GM21526 (cell line): ENCODE measurements around the gene ATOH7.
"Not testable (repeated sequence)": the region's sequence is repeated elsewhere in the genome, so short reads cannot be mapped to it uniquely, and the experiment has no call there.

ENCODE experiments used
- ATAC-seq: cut with Tn5 transposase; IDR thresholded peaks from one replicate; pipeline ENCODE4 v1.9.1; 2021; ENCODE audit warnings: moderate library complexity; ENCODE audit not compliant: unreplicated experiment, low FRiP score

Gene ATOH7

DNA sequence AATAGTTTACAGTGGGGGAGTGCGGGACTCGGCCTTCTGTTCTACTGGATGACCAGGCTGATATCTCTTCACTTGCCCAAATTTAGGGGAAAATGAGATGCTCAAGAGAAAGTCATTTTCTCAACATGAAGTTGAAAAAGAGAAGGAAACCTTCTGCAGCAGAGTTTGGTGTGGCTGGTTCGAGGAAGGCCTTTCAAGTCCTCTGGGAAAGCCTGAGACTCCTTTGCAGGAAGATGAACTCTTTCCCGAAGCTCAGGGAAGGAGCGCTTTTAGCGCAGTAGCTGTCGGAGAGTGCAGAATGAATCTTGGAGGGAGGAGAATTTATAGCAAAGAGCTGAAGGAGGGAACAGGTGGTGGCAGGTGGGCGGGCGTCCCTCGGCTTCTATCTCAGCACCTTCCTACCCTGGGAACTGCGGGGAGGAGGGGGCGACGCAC, at the start of gene ATOH7:
ATOH7 (minus strand) TSS at position 297 of the 435 bp plus-strand sequence. CDS start 436 bp downstream, outside the sequence.
- no peak for ATAC-seq

DNA sequence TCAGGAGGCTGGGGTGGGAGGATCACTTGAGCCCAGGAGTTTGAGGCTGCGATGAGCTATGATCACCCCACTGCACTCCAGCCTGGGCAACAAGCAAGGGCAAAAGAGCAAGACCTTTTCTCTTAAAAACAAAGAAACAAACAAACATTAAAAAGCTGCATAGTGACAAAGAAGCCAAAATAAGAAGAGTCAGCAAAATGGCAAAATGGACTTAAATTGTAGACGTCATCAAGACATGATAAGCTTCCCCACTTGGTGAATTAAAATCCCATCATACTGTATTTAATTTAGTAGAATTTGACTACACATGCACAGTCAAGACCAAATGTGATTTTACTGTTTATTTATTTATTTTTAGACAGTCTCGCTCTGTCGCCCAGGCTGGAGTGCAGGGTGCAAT, 48.8 kb upstream of the ATOH7 start:
- ATAC-seq: no peak

DNA sequence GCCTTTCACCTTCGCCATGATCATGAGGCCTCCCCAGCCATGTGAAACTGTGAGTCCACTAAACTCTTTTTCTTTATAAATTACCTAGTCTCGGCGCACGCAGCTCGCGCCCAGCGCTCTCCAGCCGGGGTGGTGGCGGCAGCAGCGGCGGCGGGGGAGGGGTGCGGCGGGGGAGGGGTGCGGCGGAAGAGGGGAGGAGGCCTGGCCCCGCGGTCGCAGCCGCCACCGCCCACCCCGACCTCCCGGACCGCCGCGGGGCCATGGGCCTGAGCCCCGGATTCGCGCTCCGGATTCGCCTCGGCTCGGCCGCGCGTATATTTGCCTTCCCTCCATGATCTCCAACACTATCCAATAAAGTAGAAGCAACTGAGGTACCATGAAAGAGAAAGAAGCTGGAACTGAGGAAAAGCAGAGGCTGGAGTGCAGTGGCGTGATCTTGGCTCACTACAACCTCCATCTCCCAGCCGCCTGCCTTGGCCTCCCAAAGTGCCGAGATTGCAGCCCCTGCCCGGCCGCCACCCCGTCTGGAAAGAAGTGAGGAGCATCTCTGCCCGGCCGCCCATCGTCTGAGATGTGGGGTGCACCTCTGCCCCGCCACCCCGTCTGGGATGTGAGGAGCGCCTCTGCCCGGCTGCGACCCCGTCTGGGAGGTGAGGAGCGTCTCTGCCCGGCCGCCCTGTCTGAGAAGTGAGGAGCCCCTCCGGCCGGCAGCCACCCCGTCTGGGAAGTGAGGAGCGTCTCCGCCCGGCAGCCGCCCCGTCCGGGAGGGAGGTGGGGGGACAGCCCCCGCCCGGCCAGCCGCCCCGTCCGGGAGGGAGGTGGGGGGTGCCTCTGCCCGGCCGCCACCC, 47.2 kb upstream of the ATOH7 start:
- not testable (repeated sequence) for ATAC-seq

- not testable (repeated sequence) for ATAC-seq
Observed at GRCh38 chr10:68277814-68278213, 45.9 kb upstream of the ATOH7 start.

- ATAC-seq: no peak
Observed at GRCh38 chr10:68276224-68276623, 44.3 kb upstream of the ATOH7 start.

DNA sequence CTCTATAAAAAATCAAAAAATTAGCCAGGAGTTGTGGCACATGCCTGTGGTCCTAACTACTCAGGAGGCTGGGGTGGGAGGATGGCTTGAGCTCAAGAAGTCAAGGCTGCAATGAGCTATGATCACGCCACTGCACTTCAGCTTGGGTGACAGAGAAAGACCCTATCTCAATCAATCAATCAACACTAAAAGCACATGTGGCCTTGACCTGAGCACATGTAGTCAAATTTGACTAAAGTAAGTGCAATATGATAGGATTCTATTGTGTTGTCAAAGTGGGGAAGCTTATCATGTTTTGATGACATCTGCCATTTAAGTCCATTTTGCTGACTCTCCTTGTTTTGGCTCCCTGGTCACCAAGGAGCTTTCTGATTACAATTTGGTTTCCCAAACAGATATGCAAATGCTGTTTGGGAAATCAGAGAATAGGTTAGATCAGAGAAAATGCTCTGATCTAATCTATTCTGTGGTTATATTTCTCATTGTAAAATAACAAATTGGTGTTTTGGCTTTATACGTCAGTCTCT, 43.8 kb upstream of the ATOH7 start:
- no peak for ATAC-seq

GRCh38 chr10:68272833-68273232, 40.9 kb upstream of the ATOH7 start:
- ATAC-seq: no peak

DNA sequence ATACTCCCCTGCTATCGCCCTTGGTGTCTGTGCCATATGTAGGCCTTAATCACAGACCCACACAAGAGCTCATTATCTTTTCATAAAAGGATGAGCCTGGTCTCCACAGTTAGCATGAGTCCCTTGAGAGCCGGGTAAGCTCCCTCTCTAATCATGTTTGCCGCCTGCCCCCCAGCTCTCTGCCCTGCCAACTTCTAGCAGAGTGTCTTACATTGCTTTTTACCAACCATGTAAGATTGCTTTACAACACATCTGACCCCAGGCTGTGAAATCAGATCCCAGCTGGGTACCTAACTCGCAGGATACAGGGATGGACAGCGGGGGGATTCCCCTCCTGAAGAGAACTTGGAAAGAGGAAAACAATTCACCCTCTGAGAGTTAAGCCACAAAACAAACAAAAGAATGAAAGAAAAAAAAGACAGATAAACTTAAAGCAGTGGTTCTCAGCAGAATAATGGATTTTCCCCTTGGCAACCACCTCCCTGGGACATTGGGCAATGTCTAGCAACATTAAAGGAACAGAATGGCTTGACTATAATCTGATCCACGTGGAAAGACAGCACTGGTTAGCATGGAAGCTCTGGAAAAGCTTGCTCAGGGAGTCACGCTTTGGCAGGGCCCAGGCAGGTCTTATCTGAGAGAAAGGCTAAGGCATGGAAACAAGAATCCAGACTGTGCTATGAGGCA, 39.4 kb upstream of the ATOH7 start:
- ATAC-seq: no peak

DNA sequence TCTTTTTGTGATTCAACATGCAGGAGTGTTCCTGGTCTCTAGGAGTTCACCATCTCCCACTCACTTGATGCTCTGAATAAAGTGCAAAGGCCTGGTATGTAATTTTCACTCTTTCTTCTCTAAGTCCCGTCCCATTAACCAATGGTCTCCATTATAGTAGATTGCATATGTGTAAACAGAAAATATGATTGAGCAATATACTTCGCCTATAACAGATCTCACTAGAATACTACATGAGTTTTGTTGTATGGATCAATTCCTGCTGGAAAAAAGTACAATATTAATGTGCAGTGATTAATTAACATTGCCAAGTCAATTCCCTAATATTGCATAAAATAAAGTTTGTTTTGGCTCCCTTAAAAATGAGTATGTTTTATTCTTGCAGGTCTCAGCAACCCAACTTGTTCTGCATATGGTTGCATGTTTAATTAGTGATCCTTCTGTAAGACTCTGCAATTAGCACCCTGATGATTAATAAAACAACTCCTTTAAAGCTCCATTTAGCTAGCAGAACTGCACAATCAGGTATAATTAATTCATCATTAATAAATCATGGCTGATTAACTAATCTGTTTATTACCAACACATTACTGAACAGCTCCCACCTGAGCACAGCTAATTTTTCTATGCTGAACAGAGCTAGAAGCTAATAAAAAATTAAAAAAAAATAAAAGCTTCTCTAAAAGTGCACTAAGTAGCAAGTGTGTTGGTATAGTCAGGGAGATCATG, 37.8 kb upstream of the ATOH7 start:
- ATAC-seq: no peak

DNA sequence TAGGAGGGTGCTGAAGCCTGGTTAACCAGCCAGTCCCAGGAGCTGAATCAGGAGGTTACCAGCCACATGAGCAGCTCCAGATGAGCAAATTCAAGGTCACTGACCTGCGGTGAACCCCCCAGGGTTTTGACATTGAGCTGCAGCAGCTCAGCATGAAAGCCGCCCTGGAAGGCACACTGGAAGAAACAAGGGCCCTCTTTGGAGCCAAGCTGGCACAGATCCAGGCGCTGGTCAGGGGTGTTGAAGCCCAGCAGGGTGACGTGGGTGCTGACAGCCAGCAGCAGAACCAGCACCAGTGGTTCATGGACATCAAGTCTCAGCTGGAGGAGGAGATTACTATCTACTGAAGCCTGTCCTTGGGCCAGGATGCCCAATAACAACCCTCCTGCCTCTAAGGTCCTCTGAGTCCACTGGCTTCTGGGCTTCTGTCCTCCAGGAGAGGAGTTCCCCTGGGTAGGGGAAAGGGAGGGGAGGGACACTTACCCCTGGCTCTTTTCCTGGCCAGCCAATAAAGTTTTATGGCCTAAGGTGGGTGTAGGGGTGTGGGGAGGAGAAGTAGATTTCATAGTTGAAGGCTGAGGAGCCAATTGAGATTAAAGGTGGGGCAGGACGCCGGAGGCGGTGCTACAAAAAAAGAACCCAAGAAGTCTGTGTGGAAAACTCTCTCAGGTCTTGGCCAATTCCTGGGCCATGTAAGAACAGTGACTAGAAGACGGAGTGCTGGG, 29.4 kb upstream of the ATOH7 start:
- ATAC-seq: no peak

DNA sequence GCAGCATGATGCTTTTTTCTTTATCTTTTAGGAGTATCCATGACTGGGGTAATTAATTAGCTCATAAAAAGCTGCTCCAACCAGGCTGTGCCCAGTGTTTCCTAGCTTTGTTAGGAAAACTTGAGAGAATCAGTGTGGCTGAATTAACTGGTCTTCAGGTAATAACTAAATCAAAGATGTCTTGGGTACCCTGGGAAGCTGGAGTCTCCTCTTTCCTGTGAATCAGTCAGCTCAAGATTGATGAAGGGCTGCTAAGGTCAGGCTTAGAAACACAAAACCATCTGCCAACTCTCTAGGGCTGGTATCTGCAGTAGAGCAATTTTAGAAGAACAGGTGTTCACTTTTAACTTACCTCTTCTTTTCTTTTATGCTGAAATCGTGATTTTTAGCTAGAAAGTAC, 21.4 kb upstream of the ATOH7 start:
- no peak for ATAC-seq

GRCh38 chr10:68251625-68252495, 19.9 kb upstream of the ATOH7 start:
- ATAC-seq: no peak

DNA sequence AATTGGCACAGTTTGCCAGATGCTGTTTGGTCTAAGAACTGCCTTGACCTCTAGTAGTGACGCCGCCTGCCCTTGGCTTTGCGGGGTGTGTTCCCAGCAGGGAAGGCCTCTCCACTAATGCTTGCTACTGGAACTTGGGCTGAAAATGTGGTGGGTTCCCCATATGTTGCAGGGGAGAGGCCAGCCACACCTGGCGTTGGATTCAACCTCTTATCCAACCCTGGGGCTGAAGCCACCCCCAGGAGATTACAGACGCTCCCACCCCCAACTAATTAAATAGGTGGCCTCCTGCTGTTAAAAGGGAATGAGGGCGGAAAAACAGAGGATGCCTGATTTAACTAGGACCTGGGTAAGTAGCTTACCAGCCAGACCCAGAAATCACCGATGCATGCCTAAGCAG, 19.2 kb upstream of the ATOH7 start:
- no peak for ATAC-seq

GRCh38 chr10:68249297-68249696, 17.4 kb upstream of the ATOH7 start:
- no peak for ATAC-seq

DNA sequence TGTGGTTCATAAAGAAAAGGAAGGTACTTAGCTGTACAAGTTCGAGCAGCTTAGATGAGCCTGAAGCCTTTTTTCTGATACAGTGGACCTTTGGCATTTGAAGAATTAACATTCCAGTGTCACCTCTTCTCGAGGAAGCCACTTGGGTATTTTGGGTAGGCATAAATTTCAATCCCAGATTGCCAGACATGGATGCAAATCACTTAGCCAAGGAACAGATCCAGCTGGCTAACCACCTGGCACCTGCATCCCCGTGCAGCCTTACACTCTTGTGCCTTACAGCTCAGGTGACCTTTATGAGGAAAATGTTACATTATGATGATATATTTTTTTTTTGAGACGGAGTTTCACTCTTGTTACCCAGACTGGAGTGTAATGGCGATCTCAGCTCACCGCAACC, 16.0 kb upstream of the ATOH7 start:
- no peak for ATAC-seq

GRCh38 chr10:68246397-68246796, 14.5 kb upstream of the ATOH7 start:
- not testable (repeated sequence) for ATAC-seq

DNA sequence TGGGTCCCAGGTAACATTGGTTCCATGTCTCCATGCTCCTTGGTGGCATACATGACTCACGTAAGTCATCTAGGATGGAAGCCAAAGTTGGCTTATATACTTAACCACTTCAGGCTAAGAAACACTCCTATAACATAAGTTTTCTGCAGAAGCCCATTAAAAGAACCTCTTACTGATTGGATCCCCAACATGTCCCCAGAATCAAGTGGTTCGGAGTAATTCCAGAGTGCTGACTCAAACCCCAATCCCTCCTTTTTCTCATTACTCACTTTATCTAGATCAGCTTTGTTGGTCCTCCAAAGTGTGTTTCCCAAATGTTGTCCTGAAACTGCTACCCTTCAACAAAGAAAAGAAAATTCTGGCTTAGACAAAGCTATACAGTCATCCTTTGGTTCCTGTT, 10.1 kb upstream of the ATOH7 start:
- no peak for ATAC-seq

DNA sequence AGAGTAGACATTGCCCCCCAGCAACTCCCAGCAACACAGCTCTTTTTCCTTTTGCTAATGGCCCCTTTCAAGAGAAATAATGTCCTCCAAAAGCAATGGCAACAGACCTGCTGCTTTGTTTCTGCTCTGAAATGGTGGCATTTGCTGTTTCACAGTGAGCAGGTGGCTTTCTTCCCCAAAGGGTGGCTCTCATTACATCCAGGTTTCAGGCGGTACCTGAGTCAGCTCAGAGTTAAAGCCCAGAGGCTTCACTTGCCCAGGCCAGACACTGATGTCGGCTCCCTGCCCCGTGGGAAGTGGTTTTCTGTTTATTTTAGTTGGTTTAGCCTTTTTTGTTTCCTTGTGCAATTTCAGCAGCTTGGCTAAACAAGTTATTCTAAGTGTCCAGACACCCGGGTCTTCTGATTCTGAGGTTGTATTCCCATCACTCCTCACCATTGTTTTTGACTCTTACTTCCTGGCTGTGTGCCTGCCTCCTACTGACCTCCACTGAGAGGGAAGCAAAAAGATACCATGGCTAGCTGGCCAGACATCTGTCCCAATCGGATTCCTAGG, 7.8 kb upstream of the ATOH7 start:
- no peak for ATAC-seq

- no peak for ATAC-seq
Observed at GRCh38 chr10:68239069-68239468, 7.2 kb upstream of the ATOH7 start.
